NAMALWA (cell line): Measurements from ENCODE around the gene RRP1.

Experiments
- DNase-seq: peaks from one replicate; pipeline ENCODE4 v3.0.0-alpha.2; 2015; ENCODE audit warnings: low spot score

RRP1 gene

GRCh38 chr21:43777953-43778352, 11.4 kb upstream of the RRP1 start:
- DNase-seq, result no peak

GRCh38 chr21:43778469-43779335, 10.7 kb upstream of the RRP1 start:
- no peak for DNase-seq

- DNase-seq, result peak; percentile 66
These were observed 9.7 kb upstream of the RRP1 start for GRCh38 chr21:43779660-43780059.

GRCh38 chr21:43781846-43782245, 7.5 kb upstream of the RRP1 start:
- DNase-seq, result no peak

GRCh38 chr21:43782431-43783097, 6.8 kb upstream of the RRP1 start:
- DNase-seq, result no peak

- no peak for DNase-seq
These were observed 6.2 kb upstream of the RRP1 start for GRCh38 chr21:43783098-43783700.

- no peak for DNase-seq
These were observed 4.2 kb upstream of the RRP1 start for GRCh38 chr21:43785134-43785533.

- DNase-seq, result no peak
These were observed 3.0 kb upstream of the RRP1 start for GRCh38 chr21:43786300-43786806.

GRCh38 chr21:43786807-43787440, 2.5 kb upstream of the RRP1 start:
- DNase-seq, result no peak

- no peak for DNase-seq
These were observed 690 bp downstream of the RRP1 start for GRCh38 chr21:43790010-43790524.

- no peak for DNase-seq
These were observed 3.0 kb downstream of the RRP1 start for GRCh38 chr21:43792406-43792805.

- no peak for DNase-seq
These were observed 3.9 kb downstream of the RRP1 start for GRCh38 chr21:43793243-43793642.

GRCh38 chr21:43794311-43794710, 4.9 kb downstream of the RRP1 start:
- no peak for DNase-seq

GRCh38 chr21:43794857-43795256, 5.5 kb downstream of the RRP1 start:
- no peak for DNase-seq

- no peak for DNase-seq
These were observed 8.0 kb downstream of the RRP1 start for GRCh38 chr21:43797415-43797814.

GRCh38 chr21:43797925-43798715, 8.7 kb downstream of the RRP1 start:
- no peak for DNase-seq

- DNase-seq, result no peak
These were observed 10.0 kb downstream of the RRP1 start for GRCh38 chr21:43799301-43799840.

- DNase-seq, result no peak
These were observed 10.7 kb downstream of the RRP1 start for GRCh38 chr21:43800124-43800523.

GRCh38 chr21:43800566-43800965, 11.2 kb downstream of the RRP1 start:
- no peak for DNase-seq

- no peak for DNase-seq
These were observed 11.8 kb downstream of the RRP1 start for GRCh38 chr21:43801006-43801783.
